ENCODE results near the gene TWF2.

The TWF2 gene

DNA sequence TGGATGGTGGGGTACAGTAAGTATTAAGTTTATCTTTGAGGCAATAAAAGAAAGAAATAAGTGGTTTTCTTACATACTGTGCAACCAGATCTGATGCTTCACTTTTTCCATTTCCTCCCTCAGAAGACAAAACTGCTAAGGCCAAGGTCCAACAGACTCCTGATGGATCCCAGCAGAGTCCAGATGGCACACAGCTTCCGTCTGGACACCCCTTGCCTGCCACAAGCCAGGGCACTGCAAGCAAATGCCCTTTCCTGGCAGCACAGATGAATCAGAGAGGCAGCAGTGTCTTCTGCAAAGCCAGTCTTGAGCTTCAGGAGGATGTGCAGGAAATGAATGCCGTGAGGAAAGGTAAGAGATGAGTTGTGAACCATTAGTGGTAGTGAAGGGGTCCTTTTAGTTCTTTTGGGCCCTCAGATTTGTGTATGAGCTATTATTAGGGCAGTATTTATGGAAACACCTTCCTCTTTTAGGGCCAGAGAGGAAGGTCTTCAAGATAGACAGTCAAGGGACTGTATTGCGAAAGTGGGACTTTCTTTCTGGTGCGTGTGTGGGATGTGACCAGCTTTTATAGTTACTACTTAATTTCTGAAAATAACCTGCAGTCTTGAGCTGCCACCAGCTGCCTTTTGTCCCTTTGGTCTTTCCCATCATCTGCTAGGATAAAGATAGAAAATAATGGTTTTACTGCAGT, 36.4 kb downstream of the TWF2 start:
- DNase-seq (ENCODE audit: low spot score), result no peak

DNA sequence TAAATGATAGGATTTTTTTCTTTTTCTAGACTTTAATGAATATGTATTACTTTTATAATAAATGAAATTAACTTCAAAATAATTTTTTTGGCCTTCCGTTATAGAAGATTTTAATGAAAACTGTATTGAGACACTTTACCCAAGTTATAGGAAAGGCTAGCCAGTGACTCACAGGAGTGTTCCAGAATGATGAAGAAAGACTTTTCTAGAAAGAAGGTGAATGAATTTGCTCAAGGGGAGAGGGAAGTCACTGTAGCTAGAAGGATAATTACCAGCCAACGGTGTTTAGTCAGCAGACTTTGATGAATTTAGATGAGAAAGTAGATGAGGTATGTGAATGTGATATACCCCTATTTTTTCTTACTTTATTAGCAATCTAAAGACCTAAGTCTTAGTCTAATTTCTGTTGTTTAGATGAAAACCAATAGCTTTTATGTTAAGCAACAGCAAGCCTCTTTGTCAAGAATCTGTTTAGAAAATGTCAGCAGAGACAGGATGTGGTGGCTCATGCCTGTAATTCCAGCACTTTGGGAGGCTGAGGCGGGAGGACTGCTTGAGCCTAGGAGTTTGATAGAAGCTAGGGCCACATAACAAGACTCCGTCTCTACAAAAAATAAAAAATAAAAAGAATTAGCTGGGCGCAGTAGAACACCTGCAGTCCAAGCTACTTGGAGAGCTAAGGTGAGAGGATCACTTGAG, 37.8 kb downstream of the TWF2 start:
- no peak for DNase-seq (ENCODE audit: low spot score)

DNA sequence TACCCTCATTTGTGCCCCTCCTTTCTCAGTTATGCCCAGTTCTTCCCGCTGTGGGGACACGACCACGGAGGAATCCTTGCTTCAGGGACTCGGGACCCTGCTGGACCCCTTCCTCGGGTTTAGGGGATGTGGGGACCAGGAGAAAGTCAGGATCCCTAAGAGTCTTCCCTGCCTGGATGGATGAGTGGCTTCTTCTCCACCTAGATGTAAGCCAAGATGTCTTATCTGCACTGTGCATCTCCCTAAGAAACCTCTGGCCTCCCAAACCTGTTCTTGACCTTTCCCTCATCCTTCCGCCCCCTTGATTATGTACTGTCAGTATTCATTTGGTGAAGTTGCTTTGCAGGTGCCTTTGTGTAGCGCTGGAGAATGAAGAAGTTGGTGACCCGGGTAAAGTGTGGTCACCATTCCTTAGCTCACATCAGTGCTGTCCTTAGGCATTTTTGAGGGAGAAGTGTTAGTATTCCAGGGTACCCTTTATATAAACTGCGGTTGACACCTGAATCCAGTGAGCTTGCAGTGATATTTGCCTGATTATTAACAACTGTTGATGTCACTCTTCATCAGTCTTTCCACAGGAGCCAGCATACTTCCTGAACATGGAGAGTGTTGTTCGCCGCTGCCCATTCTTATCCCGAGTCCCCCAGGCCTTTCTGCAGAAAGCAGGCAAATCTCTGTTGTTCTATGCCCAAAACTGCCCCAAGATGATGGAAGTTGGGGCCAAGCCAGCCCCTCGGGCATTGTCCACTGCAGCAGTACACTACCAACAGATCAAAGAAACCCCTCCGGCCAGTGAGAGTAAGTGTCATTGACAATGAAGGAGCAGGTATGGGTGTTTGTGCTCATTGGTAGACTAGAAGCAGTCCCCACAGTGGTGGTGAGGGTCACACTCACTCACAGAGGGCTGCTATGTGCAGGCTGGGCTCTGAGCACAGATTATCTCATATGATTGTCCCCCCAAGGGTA, 40.0 kb downstream of the TWF2 start:
- DNase-seq (ENCODE audit: low spot score), result no peak

DNA sequence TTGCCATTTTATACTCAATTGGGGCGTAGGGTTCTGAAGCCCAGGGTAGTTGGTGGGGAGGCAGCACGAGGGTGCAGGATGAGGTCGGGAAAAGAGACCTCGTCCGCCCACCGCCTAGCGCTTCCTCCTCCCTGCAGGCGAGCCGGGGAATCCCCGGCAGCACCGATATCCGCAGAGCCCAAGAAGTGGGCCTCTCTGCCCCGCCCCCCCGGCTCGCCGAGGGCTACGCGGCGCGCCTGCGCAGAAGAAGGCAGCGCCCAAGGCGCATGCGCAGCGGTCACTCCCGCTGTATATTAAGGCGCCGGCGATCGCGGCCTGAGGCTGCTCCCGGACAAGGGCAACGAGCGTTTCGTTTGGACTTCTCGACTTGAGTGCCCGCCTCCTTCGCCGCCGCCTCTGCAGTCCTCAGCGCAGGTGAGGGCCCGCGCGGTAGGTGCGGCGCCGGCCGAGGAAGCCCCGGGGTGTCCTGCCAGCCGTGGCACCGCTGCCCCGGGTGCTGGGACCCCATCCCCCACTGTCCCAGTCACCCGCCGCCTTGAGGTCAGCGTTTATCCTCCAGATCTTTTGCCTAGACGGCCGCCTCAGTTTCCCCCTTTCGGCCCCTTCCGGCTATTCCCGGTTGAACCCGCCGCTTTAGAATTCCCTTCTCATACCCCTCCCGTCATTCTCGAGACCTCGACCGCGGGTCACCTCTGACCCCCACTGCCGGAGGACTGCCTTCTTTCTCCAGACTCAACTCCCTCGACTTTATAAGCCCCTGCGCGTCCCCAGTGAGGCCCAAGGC, 40.9 kb downstream of the TWF2 start, which contains the start of gene ALAS1:
TSS of gene ALAS1 (plus strand) at position 319 of the 784 bp plus-strand sequence. CDS start 1,082 bp downstream, outside the sequence.
- DNase-seq (ENCODE audit: low spot score), result peak; percentile 94

DNA sequence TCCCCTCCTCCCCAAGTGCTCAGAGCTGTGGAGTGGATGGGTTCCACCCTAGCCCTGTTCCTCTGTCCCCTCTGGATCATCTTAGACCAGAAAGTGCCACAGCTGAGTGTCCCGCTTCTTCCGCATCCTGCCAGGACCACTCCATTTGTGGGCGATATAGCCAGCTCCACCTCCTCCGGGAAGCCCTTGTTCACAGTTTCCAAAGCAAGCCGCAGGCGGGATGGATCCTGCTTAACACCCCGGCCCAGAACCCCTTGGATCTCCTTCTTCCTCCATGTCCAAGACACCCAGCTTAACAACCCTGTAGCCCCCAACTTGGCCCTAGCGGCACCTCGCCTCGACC, 41.5 kb downstream of the TWF2 start:
- no peak for DNase-seq (ENCODE audit: low spot score)

DNA sequence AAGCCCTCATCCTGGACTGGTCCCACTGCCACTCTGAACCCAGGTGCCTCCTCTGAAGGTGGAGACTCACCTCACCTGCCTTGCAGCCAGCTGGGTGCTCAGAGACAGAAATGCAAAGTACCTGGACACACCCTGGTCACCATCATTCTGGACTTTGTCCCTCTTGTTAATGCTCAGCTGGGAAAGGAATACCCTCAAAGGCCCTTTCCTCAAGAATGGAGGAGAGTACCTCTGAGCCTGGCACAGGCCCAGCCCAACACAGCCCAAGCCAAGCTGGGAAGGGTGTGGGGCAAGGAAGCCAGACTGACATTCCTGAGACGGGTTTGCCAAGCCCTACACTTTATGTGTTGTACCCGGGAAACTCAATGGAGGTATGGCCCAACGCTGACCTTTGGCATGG, 42.0 kb downstream of the TWF2 start:
- peak; percentile 45 for DNase-seq (ENCODE audit: low spot score)

DNA sequence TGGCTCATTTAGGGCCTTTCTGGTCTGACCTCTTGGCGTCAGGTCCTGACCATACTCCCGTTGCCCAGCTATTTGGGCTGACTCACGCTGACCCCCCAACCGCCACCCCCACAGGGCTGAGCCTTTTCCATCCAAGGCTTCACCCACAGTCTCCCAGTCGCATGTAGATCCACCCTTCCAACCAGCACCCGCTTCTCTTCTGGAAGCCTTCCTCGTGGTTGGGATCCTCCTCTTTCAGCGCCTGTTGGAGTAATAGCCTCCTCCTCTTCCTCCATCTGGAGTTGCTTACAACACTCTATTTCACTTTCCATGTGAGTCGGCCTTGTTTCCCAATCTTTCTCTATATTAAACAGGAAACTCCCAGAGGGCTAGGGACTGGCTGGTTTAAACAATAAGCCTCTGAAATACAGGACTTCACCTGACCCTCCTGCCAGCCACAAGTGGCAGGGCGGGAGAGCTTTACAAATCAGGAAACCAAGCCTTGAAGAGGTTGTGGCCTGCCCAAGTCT, 43.1 kb downstream of the TWF2 start:
- no peak for DNase-seq (ENCODE audit: low spot score)

DNA sequence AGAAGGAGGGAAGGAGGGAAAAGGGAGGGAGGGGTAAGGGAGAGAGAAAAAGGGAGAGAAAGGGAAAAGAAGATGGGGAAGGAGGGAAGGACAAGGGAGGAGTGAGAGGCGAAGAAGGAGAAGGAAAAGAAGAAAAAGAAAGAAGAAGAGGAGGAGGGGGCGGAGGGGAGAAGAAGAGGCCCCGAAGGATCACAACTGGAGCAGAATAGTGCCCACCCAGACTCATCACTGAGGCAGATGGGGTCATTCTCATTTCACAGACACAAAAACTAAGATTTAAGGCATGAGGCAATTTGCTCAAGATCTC, 43.7 kb downstream of the TWF2 start:
- no peak for DNase-seq (ENCODE audit: low spot score)

DNA sequence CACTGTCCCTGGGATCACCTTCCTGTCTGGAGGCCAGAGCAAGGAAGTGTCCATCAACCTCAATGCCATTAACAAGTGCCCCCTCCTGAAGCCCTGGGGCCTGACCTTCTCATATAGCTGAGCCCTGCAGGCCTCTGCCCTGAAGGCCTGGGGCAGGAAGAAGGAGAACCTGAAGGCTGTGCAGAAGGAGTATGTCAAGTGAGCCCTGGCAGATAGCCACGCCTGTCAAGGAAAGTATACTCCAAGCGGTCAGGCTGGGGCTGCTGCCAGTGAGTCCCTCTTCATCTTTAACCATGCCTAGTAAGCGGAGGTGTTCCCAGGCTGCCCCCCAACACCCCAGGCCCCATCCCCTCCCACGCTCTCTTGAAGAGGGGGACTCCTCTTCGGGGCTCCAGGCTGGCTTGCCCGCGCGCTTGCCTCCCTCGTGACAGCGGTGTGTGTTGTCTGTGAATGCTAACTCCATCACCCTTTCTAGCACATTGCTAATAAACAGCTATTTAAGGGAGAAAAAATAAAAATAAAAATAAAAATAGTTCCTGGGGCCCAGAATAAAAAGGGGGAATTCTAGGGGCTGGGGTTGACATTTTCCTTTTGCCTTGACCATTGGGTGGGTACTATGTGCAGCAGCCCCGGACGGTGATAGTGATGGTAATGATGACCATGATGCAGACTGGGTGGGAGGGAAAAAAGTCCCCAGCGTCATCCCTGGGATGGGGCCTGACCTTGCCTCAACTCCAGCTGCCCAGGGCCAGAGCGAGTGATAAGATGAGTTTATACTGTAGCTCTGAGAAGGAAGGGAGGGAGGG, 44.3 kb downstream of the TWF2 start:
- DNase-seq (ENCODE audit: low spot score), result no peak

DNA sequence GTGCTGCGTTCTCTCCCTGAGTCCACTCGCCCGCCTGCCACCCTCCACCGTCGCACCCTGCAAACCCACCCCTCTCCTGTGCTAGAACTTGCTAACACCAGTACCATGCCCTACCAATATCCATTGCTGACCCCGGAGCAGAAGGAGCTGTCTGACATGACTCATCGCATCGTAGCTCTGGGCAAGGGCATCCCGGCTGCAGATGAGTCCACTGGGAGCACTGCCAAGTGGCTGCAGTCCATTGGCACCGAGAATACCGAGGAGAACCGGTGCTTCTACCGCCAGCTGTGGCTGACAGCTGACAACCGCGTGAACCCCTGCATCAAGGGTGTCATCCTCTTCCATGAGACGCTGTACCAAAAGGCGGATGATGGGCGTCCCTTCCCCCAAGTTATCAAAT, 45.9 kb downstream of the TWF2 start:
- DNase-seq (ENCODE audit: low spot score), result no peak

DNA sequence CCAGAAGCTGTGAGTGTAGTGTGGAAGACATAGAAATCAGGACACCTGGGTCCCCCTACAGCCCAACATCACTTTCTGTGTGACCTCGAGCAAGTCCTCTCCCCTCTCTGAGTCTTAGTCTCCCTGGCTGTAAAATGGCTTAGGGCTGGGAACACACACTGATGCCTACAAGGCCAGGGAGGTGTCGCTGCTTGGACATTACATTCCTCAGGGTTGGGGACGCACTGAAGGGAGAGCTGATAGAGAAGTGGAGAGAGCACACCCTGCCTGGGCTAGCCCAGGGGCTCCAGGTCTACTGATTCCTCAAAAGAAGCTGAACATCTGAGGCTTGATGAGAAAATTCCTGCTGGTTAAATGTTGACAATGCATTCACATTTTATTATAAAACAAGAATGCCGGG, 47.3 kb downstream of the TWF2 start:
- DNase-seq (ENCODE audit: low spot score), result no peak

DNA sequence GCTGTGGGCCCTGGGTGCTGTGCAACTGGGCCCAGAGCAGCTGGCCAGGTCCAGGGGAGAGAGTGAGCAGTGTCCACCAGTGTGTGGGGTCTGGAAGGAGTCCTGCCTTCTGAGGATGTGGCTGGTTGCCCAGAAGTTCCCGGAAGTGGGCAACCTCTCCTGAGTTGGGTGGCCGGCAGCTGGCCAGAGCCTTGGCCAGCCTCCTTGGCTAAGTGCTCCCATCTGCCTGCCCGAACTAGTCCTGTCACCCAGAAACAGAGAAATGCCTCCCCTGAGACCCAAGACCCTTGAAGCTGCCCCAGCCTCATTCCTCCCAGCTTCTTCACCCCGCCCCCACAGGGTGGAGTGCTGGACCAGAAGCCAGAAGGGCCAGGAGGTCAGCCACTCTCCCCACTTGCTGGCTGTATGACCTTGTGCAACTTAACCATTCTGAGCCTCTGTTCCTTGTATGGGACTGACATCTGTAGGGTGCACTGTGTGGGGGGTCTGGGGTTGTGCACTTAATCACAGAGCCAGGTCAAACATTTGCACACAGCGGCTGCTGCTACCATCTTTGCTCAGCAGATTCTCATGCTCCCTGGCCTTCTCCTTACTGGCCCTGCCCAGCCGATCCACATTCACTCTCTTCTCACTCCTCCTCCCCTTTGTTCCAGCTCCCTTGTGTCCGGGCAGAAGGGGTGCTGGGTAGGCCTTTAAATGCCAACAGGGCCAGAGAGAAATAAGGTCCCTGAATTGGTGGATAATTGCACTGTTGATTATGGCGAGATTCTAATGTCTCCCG, 48.5 kb downstream of the TWF2 start:
- no peak for DNase-seq (ENCODE audit: low spot score)

DNA sequence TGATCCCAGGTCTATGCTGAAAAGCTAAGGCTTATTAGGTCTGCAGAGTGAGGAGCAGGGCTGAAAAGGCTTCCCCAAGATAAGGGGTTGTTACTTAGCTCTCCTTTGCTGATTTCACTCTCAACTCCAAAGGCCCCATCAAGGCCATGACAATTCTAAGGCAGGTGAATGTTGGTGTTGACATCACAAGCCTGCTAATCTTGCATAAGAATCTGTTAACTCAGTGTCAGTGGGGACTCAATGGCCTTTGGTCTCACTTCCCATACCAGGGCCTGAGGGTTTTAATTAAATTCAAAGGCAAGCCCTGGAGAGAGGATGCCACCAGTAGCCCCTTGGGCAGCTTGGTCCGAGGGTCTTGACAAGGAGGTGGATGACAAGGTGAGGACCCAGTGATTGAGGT, 50.4 kb downstream of the TWF2 start:
- no peak for DNase-seq (ENCODE audit: low spot score)

DNA sequence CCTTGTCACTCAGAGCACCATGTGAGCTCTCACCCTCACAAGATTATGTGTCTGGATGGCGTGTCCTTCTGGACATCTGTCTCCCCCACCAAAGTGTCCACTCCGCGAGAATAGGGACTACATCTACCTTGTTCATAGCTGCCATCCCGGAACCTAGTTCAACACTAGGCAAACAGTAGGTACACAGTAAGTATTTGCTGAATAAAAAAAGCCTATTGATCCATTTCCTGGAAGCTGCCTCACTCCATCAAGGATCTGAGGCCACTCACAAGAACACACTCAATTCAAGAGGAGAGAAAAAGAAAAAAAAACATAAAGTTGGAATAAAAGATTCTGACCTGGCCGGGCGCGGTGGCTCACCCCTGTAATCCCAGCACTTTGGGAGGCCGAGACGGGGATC, 52.2 kb downstream of the TWF2 start:
- DNase-seq (ENCODE audit: low spot score), result no peak

DNA sequence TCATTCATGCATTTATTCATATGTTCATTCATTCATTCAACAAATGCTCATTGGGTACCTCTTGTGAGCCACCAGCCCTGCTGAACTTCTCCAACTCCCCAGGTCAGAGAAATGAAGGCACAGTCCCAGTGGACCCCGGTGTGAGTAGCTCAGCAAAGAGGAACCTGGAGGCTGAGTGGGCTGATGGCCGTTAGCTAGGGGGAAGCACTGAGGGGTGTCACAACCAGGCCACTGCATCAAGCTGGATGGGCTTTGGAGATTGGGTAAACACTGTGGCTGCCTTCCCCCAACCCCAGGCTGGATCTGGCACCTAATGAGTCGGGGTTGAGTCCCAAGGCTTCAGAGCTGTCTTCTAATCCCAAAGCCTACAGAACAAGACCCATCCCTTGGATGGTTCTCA, 53.1 kb downstream of the TWF2 start:
- DNase-seq (ENCODE audit: low spot score), result no peak

DNA sequence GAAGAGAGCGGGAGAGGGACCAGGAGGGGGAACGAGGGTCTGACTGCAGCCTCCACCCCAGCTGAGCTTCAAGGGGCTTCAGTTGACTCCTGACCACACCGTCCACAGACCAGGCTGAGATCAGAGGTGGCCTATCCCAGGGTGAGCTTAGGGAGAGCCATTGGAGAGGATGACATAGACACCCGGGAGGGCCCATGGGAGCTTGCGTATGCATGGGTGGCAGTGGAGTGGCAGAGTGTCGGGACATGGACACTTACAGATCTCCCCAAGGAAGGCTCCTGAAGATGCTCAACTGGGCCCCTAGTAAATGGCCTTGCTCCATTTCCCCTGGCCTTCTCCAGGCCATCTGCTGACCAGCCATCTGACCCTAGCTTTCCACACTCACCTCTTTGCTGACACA, 53.6 kb downstream of the TWF2 start:
- no peak for DNase-seq (ENCODE audit: low spot score)

DNA sequence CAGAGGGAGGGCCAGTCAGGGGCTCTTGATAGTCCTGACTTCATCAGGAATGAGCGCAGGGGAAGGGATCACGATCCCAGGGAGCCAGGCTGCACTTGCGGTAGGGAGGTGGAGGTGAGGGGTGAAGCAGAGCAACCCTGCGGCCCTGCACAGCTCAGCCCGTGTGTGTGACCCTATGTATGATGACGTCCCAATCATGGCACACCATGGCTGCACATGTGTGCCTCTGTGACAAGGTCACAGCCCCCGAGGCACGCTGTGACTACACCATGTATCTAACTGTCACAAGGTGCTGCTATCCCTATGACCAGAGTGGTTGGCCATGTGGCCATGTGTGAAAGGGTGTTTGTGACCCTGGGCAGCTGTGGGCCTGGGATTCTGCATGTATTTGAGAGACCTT, 54.3 kb downstream of the TWF2 start:
- no peak for DNase-seq (ENCODE audit: low spot score)

DNA sequence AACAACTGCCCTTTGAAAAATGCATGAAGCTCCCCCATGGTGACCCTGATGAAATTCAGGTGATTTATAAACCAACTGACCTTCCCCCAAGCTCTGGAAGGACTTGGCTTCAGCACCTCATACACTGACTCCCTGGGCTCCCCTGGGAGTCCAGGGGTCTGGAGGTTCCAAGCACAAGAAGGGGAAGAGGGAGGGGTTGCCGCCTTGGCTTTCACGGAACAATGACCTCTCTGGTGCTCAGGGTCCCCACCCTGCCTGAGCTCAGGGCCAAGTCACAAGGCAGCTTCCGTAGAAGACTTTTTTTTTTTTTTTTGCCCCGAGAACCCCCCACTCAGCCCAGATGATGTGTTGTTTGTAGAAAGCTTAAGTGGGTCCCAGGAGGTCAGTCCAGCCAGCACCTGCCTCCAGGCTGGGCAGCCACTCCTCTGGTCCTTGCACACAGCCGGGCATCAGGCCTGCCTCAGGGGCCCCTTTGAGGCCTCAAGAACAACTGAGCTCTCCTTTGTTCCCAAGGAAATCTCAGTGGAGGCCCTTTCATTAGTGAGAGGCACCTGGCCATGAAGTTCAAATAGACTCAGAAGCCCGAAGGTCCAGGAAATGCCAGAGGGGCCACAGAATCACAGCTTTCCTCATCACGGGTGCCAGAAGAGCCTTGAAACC, 55.0 kb downstream of the TWF2 start:
- no peak for DNase-seq (ENCODE audit: low spot score)

DNA sequence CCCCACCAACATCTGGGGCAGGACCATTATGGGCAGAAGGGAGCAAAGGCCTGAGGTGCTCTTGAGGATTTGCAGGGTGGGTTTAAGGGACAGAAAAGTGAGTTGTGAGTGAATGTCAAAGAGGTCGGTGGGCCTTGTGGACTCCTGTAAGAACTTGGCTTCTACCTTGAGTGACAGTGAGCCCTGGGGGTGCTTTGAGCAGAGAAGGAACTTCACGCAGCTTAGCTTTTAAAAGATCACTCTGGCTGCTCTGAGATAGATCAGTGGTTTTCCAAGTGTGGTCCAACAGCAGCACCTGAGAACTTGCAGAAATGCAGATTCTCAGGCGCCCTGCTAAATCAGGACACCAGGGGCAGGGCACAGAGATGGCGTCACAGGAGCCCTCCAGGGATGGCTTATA, 56.3 kb downstream of the TWF2 start:
- no peak for DNase-seq (ENCODE audit: low spot score)

DNA sequence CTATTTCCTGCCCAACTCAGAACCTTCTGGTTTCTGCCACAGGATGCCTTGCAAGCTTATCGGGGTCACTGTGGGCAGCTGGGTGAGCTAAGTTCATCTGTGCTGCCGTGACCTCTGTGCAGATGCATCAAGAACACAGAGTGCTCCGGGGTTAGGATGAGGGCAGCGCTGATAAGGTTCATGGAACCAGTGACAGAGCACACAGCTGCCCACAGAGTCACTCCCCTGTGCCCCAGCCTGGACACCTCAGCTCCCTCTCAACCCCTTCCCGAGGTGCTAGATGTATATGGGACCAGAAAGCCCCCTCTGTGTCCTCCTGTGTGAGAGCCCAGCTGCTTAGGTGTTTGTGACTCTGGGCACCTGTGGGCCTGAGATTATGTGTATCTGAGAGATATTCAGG, 56.8 kb downstream of the TWF2 start:
- DNase-seq (ENCODE audit: low spot score), result no peak

All from HuH-7 (cell line).